Measurements from ENCODE around the gene ZNF750.
A peak's percentile ranks its signal among the peaks of the same experiment; 100 is the strongest.

ZNF750 gene

DNA sequence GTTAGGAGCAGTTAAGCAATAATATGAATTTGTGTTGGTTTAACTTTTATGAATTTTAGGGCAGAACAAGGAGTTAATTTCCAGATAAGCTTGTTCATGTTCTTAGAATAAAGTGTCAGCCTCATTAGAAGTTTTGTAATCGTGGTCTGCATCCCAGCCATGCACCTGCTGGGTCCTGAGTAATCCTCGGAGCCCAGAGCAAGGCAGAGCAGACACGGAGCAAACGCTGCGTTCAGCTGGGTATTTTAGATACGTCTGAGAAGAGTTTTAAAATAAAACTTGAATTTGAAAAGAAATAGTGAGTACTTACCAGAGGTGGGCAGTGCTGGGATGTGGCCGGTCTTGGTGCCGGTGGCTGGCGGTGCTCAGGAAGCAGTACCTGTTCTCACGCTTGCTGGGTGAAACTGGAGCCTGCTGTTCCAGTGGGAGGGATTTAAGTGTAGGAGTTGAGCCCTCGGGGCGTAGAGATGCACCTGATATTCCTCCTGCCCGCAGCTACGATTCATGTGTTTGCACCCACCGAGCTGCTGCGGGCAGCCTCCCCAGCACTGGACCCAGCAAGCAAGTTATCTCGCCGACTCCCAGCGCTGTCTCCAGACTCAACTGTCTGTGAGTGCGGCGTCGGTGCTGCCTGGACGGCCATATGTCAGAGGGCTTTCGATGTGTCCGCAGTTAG is at the start of gene ZNF750:
Gene ZNF750, minus strand, starts transcription at position 406 of the 676 bp plus-strand sequence. CDS start 7,568 bp downstream, outside the sequence.
- no peak for DNase-seq

- no peak for DNase-seq
These were observed 49.0 kb upstream of the ZNF750 start for GRCh38 chr17:82888583-82889495.

DNA sequence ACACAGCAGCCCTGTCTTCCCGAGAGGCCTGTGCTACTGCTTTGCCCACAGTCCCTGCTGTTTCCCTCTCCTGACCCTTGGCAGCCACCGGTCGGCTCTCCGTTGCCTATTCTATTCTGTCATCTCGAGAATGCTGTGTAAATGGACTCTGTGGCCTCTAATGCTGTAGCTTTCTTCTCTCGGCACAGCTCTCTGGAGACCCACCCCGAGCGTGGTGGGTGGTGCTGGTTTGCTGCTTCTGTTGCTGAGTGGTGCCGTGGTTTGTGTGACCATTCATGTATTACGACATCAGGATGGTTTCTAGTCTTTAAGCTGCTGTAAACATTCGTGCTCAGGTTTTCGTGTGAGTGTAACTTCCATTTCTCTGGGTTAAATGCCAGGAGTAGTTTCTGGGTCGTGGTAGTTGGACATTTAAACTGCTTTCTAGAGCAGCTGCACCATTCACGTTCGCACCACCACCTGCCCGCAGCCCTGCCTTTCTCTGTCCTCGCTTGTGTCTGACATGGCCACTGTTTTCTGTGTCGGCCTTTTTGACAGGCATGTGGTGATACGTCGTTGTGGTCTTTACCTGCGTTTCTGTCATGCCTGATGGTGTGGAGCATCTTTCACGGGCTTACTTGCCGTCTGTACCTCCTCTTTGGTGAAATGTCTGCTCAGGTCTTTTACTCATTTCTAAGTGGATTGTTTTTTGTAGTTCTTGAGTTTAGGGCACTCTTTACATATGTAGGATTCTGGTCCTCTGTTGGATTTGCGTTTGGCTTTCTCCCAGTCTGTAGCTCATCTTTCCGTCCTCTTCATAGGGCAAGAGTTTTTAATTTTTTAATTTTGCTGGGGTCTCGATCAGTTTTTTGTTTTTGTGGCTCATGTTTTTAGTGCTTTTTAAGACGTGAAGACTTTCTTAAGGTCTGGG is 47.7 kb upstream of the ZNF750 start:
- no peak for DNase-seq

GRCh38 chr17:82884970-82885353 is 45.1 kb upstream of the ZNF750 start:
- DNase-seq = no peak

DNA sequence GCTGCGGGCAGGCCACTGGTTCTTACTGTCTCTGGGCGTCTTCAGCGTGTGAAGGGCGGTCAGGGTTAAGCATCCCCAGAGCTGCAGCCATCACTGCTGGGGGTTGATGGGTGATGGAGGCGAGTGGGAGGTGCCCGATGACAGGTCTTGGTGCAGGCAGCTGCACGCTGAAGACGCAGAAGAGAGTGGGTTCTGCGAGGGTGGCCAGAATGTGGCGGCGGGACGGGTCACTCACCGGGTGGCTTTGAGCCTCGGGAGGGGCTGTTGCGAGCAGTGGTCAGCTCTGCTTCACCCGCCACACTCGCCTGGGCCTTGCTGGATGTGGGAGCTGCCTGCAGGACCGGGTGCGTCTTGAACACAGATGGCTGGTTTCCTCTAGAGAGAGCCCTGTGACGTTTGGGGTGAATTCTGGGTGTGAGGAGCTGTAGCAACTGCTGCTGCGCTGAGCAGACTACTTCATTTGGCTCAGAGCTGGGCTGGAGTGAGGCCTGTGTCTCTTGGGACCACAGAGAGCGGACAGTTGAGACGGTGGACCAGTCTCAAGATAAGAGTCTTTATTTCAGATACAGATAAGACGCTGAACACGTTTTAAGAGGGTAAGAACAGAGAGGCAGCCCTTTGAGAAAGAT is 44.6 kb upstream of the ZNF750 start:
- no peak for DNase-seq

- DNase-seq = no peak
These were observed 43.7 kb upstream of the ZNF750 start for GRCh38 chr17:82883419-82884031.

- no peak for DNase-seq
These were observed 43.0 kb upstream of the ZNF750 start for GRCh38 chr17:82882715-82883418.

GRCh38 chr17:82881900-82882714 is 42.3 kb upstream of the ZNF750 start:
- DNase-seq = peak; percentile 54

DNA sequence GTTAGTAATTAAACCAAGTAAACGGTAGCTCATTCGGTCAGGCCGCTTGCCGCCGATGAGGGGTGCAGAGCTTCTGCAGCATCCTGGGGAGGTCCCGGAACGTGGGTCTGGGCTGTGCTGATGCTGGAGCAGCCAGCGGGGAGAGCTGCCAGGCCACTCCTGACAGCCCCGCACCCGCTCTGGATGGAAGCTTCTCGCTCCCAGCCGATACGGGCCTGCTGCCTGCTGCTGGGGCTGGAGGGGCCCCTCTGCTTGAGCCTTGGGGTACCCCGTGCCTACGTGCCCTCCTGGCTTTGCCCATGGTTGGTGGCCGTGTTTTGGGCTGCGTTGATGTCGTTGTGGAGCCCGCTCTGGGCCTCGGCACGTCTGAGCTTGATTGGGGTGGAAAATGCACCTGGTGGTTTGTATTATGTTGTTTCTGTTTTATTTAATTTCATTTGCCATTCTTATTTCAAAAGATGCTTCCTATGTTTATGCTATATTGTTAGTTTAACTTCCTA is 41.6 kb upstream of the ZNF750 start:
- DNase-seq = no peak

GRCh38 chr17:82880620-82881323 is 41.0 kb upstream of the ZNF750 start:
- no peak for DNase-seq

DNA sequence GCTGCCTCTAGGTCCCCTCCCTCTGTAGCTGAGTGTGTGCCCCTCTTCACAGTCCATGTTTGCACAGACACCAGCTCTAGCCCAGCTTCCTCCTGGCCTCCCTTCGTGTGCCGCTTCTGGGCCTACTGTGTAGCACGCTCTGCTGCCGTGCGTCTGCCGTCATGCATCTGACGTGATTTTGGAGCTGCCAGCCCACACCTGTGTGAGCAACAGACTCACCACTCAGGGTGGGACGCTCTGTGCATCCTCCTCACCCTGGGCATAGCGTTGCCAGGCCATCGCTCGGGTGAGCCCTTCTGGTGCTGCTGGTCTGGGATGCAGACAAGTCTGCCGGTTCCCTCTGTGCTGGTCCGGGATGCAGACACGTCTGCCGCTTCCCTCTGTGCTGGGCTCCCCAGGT is 39.4 kb upstream of the ZNF750 start:
- DNase-seq = no peak

DNA sequence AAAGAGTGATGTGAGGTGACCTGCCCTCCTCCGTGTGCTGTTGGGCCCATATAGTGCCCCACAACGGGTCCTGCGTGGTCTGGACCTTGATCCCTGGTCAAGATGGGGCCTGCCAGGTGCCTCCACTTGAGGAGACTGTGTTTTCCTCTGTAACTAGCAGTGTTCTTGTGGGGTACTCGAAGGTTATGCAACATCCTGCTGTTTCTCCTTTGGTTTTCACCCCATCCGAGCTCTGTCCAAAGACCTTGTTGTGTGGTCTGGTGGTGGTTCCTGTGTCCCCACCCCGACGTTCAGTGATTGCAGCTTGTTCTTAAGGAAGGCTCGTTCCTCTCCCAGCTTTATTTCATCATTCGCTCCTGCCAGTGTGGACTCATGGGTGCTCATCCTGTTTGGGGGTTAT is 38.7 kb upstream of the ZNF750 start:
- no peak for DNase-seq

- DNase-seq = peak; percentile 77
These were observed 37.0 kb upstream of the ZNF750 start for GRCh38 chr17:82876602-82877379.

DNA sequence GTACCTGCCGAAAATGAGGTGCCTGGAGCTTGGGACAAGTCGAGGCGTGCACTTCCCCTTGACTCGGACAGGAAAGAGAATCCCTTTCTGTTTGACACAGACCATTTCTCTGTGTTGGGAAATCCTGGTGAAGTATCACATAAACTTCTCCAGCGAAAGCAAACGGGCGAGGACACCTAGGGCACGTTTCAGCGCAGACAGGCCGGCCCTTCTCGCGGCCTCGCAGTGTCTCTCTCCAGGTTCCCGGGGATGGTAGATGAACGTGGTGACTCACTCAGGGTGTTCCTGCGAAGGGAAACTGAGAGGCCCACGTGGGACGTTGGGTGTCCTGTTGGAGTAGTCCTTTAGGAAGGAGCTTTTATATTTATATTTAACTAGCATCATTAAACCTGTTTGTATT is 36.3 kb upstream of the ZNF750 start:
- no peak for DNase-seq

GRCh38 chr17:82875407-82875856 is 35.6 kb upstream of the ZNF750 start:
- no peak for DNase-seq

GRCh38 chr17:82874011-82874835 is 34.4 kb upstream of the ZNF750 start:
- DNase-seq = no peak

- no peak for DNase-seq
These were observed 33.7 kb upstream of the ZNF750 start for GRCh38 chr17:82873521-82873920.

Measured in eye (tissue), 1 donor.